ENCODE results near the gene CCDC33. TPM values are rescaled to one million over a fixed set of nuclear protein-coding genes. Genes with fewer than 3 reads are reported as not detected.

Gene CCDC33
- total RNA-seq, 1 experiment from 2014 or later = not detected

DNA sequence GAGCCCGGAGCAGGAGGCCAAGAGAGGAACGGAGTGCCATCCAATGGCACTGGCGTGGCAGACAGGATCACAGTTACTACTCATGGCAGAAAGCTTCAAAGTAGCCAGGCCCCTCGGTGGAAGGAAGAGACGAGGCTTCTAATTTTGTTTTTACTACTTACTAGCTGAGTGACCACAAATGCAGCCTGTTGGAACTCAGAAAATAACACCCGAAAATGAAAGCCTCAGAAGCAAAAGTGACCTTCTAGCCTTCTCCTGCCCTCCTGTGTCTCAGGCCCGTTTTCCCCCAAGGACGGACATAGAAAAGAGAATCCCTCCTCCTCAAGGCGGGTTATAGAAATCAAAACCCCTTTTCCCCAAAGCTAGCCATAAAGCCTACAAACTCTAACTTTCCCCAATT lies 23.6 kb upstream of the CCDC33 start:
- BruUV-seq (replicated peaks) = no TSS peak
- no peaks in the 10 kb centered on the region for H3K27me3 ChIP-seq (replicated peaks; ENCODE audit: control insufficient read depth, insufficient read depth, low read length)
- H3K4me1 Mint-ChIP-seq (ENCODE audit: low read depth, unreplicated experiment) = peaks cover 16% of the 10 kb centered on the region

DNA sequence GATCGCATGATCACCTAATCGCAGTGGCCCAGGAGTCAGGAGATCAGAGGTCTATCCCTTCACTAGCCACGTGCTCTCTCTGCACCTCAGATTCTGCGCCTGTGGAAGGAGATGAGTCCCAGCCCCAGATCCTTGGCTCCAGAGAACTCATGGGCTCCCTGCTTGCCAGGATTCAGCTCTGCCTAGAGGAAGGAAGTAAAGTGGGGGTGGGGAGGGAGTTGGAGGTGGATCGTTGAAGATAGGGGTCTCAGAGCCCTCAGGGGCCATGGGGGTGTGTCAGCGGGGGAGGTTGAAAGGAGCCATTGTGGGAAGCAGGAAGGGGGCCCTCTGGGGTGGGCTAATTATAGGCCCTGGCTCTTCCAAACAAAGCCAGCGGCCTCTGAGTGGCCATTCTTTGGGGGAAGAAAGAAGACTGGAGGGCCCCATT lies 22.3 kb upstream of the CCDC33 start:
- DNase-seq = no peak
- H3K4me1 Mint-ChIP-seq (ENCODE audit: low read depth, unreplicated experiment) = peaks cover 9% of the 10 kb centered on the region
- BruUV-seq (replicated peaks) = no TSS peak
- H3K4me1 ChIP-seq = no peaks in the 10 kb centered on the region
- ChIA-PET POLR2A (no interaction called here), CTCF (no interaction called here)
- no peak overlapping the region for H3K27ac Mint-ChIP-seq (ENCODE audit: unreplicated experiment)
- no peaks in the 10 kb centered on the region for H3K27me3 ChIP-seq (replicated peaks; ENCODE audit: control insufficient read depth, insufficient read depth, low read length)
- H3K9me3 ChIP-seq = no peaks in the 10 kb centered on the region
- no peaks in the 10 kb centered on the region for H3K36me3 ChIP-seq (ENCODE audit: control insufficient read depth, insufficient read depth, low read length)
- H3K36me3 Mint-ChIP-seq (ENCODE audit: insufficient read depth, unreplicated experiment) = peaks cover 6% of the 10 kb centered on the region
- TF ChIP-seq, protein P1, sequence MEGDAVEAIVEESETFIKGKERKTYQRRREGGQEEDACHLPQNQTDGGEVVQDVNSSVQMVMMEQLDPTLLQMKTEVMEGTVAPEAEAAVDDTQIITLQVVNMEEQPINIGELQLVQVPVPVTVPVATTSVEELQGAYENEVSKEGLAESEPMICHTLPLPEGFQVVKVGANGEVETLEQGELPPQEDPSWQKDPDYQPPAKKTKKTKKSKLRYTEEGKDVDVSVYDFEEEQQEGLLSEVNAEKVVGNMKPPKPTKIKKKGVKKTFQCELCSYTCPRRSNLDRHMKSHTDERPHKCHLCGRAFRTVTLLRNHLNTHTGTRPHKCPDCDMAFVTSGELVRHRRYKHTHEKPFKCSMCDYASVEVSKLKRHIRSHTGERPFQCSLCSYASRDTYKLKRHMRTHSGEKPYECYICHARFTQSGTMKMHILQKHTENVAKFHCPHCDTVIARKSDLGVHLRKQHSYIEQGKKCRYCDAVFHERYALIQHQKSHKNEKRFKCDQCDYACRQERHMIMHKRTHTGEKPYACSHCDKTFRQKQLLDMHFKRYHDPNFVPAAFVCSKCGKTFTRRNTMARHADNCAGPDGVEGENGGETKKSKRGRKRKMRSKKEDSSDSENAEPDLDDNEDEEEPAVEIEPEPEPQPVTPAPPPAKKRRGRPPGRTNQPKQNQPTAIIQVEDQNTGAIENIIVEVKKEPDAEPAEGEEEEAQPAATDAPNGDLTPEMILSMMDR (IDR thresholded peaks at IDR 0.05; ENCODE audit: insufficient read depth in 1 of 2, low read depth in 1 of 2, low read length in 1 of 2, severe bottlenecking in 1 of 2, unreplicated experiment in 1 of 2) = no peak
- H3K9me3 Mint-ChIP-seq (ENCODE audit: unreplicated experiment) = no peaks in the 10 kb centered on the region
- H3K4me3 Mint-ChIP-seq (ENCODE audit: unreplicated experiment) = no peak overlapping the region
- intact Hi-C loops (cut with micrococcal nuclease; ENCODE audit: unreplicated experiment) = no loop called here
- H3K27me3 Mint-ChIP-seq (ENCODE audit: insufficient read depth, unreplicated experiment) = peaks cover 4% of the 10 kb centered on the region
- H3K4me3 ChIP-seq (ENCODE audit: low read depth, low read length) = no peak overlapping the region

More for the DNA sequence above, 23.6 kb upstream of the CCDC33 start:
- Mint-ChIP-seq H3K27ac (ENCODE audit: unreplicated experiment) (no peak overlapping the region), H3K36me3 (ENCODE audit: insufficient read depth, unreplicated experiment) (peaks cover 6% of the 10 kb centered on the region), H3K27me3 (ENCODE audit: insufficient read depth, unreplicated experiment) (peaks cover 4% of the 10 kb centered on the region), H3K9me3 (ENCODE audit: unreplicated experiment) (no peaks in the 10 kb centered on the region), H3K4me3 (ENCODE audit: unreplicated experiment) (no peak overlapping the region)
- DNase-seq = no peak
- no peaks in the 10 kb centered on the region for H3K4me1 ChIP-seq
- no peak overlapping the region for H3K4me3 ChIP-seq (ENCODE audit: low read depth, low read length)
- intact Hi-C loops (cut with micrococcal nuclease; ENCODE audit: unreplicated experiment) = no loop called here
- ChIA-PET POLR2A (no interaction called here), CTCF (no interaction called here)
- TF ChIP-seq, protein P1 (IDR thresholded peaks at IDR 0.05; ENCODE audit: insufficient read depth in 1 of 2, low read depth in 1 of 2, low read length in 1 of 2, severe bottlenecking in 1 of 2, unreplicated experiment in 1 of 2) = no peak
- no peaks in the 10 kb centered on the region for H3K9me3 ChIP-seq
- H3K36me3 ChIP-seq (ENCODE audit: control insufficient read depth, insufficient read depth, low read length) = no peaks in the 10 kb centered on the region

DNA sequence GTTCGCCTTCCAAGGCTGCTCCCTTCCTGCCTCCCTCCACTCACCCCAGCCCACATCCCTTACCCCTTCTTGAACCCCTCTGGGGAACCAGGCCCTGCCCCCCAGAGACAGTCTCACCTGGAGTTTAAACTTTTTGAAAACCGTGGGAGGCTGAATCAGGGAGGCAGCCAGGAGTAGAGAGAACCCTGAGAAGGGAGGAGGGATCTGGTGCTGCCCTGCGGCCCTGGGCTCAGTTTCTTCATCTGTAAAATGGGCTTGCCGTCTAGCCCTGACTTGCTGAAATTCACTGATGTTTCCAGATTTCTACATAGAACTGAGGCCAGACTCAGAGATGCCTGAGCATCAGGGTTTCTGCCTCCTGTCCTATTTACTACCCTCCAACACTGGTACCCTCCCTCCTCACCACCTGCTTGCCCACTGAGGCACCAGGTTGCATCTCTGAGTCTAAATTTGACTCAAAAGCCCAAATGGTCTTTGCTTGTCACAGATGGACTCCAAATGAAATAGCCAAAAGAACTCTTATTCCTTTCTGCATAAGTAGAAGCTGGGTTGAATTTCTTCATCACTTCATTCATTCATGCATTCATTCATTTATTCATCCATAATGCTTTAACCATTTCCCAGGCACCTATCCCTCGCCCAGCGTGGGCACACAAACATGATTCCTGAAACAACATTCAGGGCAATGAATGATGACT lies 21.7 kb upstream of the CCDC33 start:
- ChIA-PET POLR2A (no interaction called here), CTCF (no interaction called here)
- no peak for DNase-seq
- H3K4me3 ChIP-seq (ENCODE audit: low read depth, low read length) = no peak overlapping the region
- no peaks in the 10 kb centered on the region for H3K27me3 ChIP-seq (replicated peaks; ENCODE audit: control insufficient read depth, insufficient read depth, low read length)
- H3K4me1 ChIP-seq = no peaks in the 10 kb centered on the region
- Mint-ChIP-seq H3K27me3 (ENCODE audit: insufficient read depth, unreplicated experiment) (peaks cover 4% of the 10 kb centered on the region), H3K4me3 (ENCODE audit: unreplicated experiment) (no peak overlapping the region), H3K9me3 (ENCODE audit: unreplicated experiment) (no peaks in the 10 kb centered on the region), H3K36me3 (ENCODE audit: insufficient read depth, unreplicated experiment) (peaks cover 6% of the 10 kb centered on the region), H3K27ac (ENCODE audit: unreplicated experiment) (no peak overlapping the region), H3K4me1 (ENCODE audit: low read depth, unreplicated experiment) (peaks cover 9% of the 10 kb centered on the region)
- intact Hi-C loops (cut with micrococcal nuclease; ENCODE audit: unreplicated experiment) = no loop called here
- TF ChIP-seq, protein P1 (IDR thresholded peaks at IDR 0.05; ENCODE audit: insufficient read depth in 1 of 2, low read depth in 1 of 2, low read length in 1 of 2, severe bottlenecking in 1 of 2, unreplicated experiment in 1 of 2) = no peak
- H3K9me3 ChIP-seq = no peaks in the 10 kb centered on the region
- BruUV-seq (replicated peaks) = no TSS peak
- H3K36me3 ChIP-seq (ENCODE audit: control insufficient read depth, insufficient read depth, low read length) = no peaks in the 10 kb centered on the region
